ENCODE results near the gene OR52A5. TPM values are rescaled to one million over a fixed set of nuclear protein-coding genes. Genes with fewer than 3 reads are reported as not detected.

OR52A5 gene
- total RNA-seq, 8 experiments from 2014 or later: 0.04 to 1.6 (median 0.18) TPM; not detected in 2

GRCh38 chr11:5092821-5093585 is 45.2 kb downstream of the OR52A5 start:
- H3K27ac ChIP-seq: no peak overlapping the region
- H3K4me1 ChIP-seq (replicated peaks in 1 of 2): peaks cover 0 to 4% of the 10 kb centered on the region in 2 donors
- H3K4me3 ChIP-seq: no peak overlapping the region
- in situ Hi-C loops (cut with MboI; ENCODE audit: low pct_unique_long_range_greater_than_20kb in 2 of 9, low sequenced_read_pairs in 9 of 9, unreplicated experiment in 9 of 9): no loop called here
- ATAC-seq (replicated peaks in 6 of 8): peak in 3 of 8 experiments; percentile 86 to 92 (median 87)
- 0 to 100% (median 77%) methylated on average over 1 to 7 of the region's 8 CpGs; no CpG with 5 or more reads in 3 of the 10 experiments for WGBS, 10 experiments

GRCh38 chr11:5090668-5091067 is 47.5 kb downstream of the OR52A5 start:
- Histone ChIP-seq H3K4me3 (no peak overlapping the region), H3K4me1 (replicated peaks in 1 of 2) (peaks cover 0 to 4% of the 10 kb centered on the region in 2 donors), H3K27ac (no peak overlapping the region)
- in situ Hi-C loops (cut with MboI; ENCODE audit: low pct_unique_long_range_greater_than_20kb in 2 of 9, low sequenced_read_pairs in 9 of 9, unreplicated experiment in 9 of 9): no loop called here
- ATAC-seq (replicated peaks in 6 of 8): no peak
- 27 to 100% (median 100%) methylated on average over 1 of the region's 1 CpG; no CpG with 5 or more reads in 1 of the 10 experiments for WGBS, 10 experiments

- Histone ChIP-seq H3K4me3 (no peak overlapping the region), H3K4me1 (replicated peaks in 1 of 2) (peaks cover 0 to 4% of the 10 kb centered on the region in 2 donors), H3K27ac (no peak overlapping the region)
- peak in 4 of 8 experiments; percentile 11 to 65 (median 46) for ATAC-seq (replicated peaks in 6 of 8)
- in situ Hi-C loops (cut with MboI; ENCODE audit: low pct_unique_long_range_greater_than_20kb in 2 of 9, low sequenced_read_pairs in 9 of 9, unreplicated experiment in 9 of 9): no loop called here
Observed at GRCh38 chr11:5088556-5088955, 49.6 kb downstream of the OR52A5 start.

- in situ Hi-C loops (cut with MboI; ENCODE audit: low pct_unique_long_range_greater_than_20kb in 2 of 9, low sequenced_read_pairs in 9 of 9, unreplicated experiment in 9 of 9): no loop called here
- no peak for ATAC-seq (replicated peaks in 6 of 8)
- no peaks in the 10 kb centered on the region for H3K4me1 ChIP-seq (replicated peaks in 1 of 2)
- H3K27ac ChIP-seq: no peak overlapping the region
- no peak overlapping the region for H3K4me3 ChIP-seq
Observed at GRCh38 chr11:5083602-5084001, 54.6 kb downstream of the OR52A5 start.

- in situ Hi-C loops (cut with MboI; ENCODE audit: low pct_unique_long_range_greater_than_20kb in 2 of 9, low sequenced_read_pairs in 9 of 9, unreplicated experiment in 9 of 9): no loop called here
- no peak for ATAC-seq (replicated peaks in 6 of 8)
- Histone ChIP-seq H3K27ac (no peak overlapping the region), H3K4me3 (no peak overlapping the region), H3K4me1 (replicated peaks in 1 of 2) (no peaks in the 10 kb centered on the region)
- 23 to 78% (median 55%) methylated on average over 2 of the region's 2 CpGs; no CpG with 5 or more reads in 2 of the 10 experiments for WGBS, 10 experiments
Observed at GRCh38 chr11:5081405-5081804, 56.8 kb downstream of the OR52A5 start.

Other genes starting within 250 kb of the OR52A5 start
- under 1 TPM in 4 of 8 experiments, not detected in 4; 0.25 to 0.67 (median 0.55) TPM for gene OR51A7, start 234.6 kb downstream of the OR52A5 start, total RNA-seq
- gene OR51G2, start 219.0 kb downstream of the OR52A5 start, total RNA-seq: 1 to 10 TPM in 1 of 8 experiments, under 1 TPM in 4, not detected in 3; 0.29 to 1.9 (median 0.51) TPM
- gene OR51G1, start 214.0 kb downstream of the OR52A5 start, total RNA-seq: 1 to 10 TPM in 2 of 8 experiments, under 1 TPM in 2, not detected in 4; 0.21 to 1.9 (median 0.89) TPM
- 1 to 10 TPM in 1 of 8 experiments, under 1 TPM in 3, not detected in 4; 0.28 to 1.5 (median 0.72) TPM for gene OR51A4, start 190.8 kb downstream of the OR52A5 start, total RNA-seq
- gene OR51A2, start 182.6 kb downstream of the OR52A5 start, total RNA-seq: under 1 TPM in 3 of 8 experiments, not detected in 5; 0.33 to 0.37 (median 0.36) TPM
- gene OR51L1, start 143.5 kb downstream of the OR52A5 start, total RNA-seq: 1 to 10 TPM in 1 of 8 experiments, under 1 TPM in 5, not detected in 2; 0.08 to 1.2 (median 0.22) TPM
- 1 to 10 TPM in 1 of 8 experiments, not detected in 7; 3.1 TPM for gene OR52J3, start 91.8 kb downstream of the OR52A5 start, total RNA-seq
- 1 to 10 TPM in 1 of 8 experiments, under 1 TPM in 2, not detected in 5; 0.43 to 2.3 (median 0.45) TPM for gene OR52E2, start 78.7 kb downstream of the OR52A5 start, total RNA-seq
- 1 to 10 TPM in 1 of 8 experiments, under 1 TPM in 1, not detected in 6; 0.52 to 2.6 TPM for gene OR52E1, start 68.8 kb downstream of the OR52A5 start, total RNA-seq
- gene OR52A1, start 16.4 kb upstream of the OR52A5 start, total RNA-seq: under 1 TPM in 7 of 8 experiments, not detected in 1; under 0.01 to 0.56 (median 0.05) TPM
- under 1 TPM in 3 of 8 experiments, not detected in 5; 0.37 to 0.85 (median 0.46) TPM for gene OR51V1, start 62.3 kb upstream of the OR52A5 start, total RNA-seq
- under 1 TPM in 1 of 8 experiments, not detected in 7; 0.71 TPM for gene HBB, start 88.7 kb upstream of the OR52A5 start, total RNA-seq
- gene HBD, start 96.1 kb upstream of the OR52A5 start, total RNA-seq: under 1 TPM in 1 of 8 experiments, not detected in 7; 0.46 TPM
- under 1 TPM in 1 of 8 experiments, not detected in 7; 0.25 TPM for gene HBG1, start 111.5 kb upstream of the OR52A5 start, total RNA-seq
- gene HBG2, start 116.4 kb upstream of the OR52A5 start, total RNA-seq: not detected
- gene HBE1, start 131.6 kb upstream of the OR52A5 start, total RNA-seq: under 1 TPM in 1 of 8 experiments, not detected in 7; 0.50 TPM
- under 1 TPM in 3 of 8 experiments, not detected in 5; 0.52 to 0.90 (median 0.61) TPM for gene OR51B4, start 163.6 kb upstream of the OR52A5 start, total RNA-seq
- under 1 TPM in 2 of 8 experiments, not detected in 6; 0.23 to 0.36 TPM for gene OR51B2, start 185.9 kb upstream of the OR52A5 start, total RNA-seq
- gene OR51B5, start 205.2 kb upstream of the OR52A5 start, total RNA-seq: under 1 TPM in 6 of 8 experiments, not detected in 2; 0.25 to 0.92 (median 0.51) TPM
- under 1 TPM in 4 of 8 experiments, not detected in 4; 0.21 to 0.55 (median 0.32) TPM for gene OR51B6, start 213.2 kb upstream of the OR52A5 start, total RNA-seq
- under 1 TPM in 7 of 8 experiments, not detected in 1; 0.05 to 0.66 (median 0.20) TPM for gene OR51M1, start 245.5 kb upstream of the OR52A5 start, total RNA-seq

All from motor neuron (in vitro differentiated cells).